Measurements from ENCODE around the gene SLC9A6. TPM values are rescaled to one million over a fixed set of nuclear protein-coding genes. Genes with fewer than 3 reads are reported as not detected.
"Not testable (repeated sequence)": the region's sequence is repeated elsewhere in the genome, so short reads cannot be mapped to it uniquely, and the experiment has no call there.

The SLC9A6 gene
- total RNA-seq, 1 experiment from 2014 or later = 23.9 TPM

DNA sequence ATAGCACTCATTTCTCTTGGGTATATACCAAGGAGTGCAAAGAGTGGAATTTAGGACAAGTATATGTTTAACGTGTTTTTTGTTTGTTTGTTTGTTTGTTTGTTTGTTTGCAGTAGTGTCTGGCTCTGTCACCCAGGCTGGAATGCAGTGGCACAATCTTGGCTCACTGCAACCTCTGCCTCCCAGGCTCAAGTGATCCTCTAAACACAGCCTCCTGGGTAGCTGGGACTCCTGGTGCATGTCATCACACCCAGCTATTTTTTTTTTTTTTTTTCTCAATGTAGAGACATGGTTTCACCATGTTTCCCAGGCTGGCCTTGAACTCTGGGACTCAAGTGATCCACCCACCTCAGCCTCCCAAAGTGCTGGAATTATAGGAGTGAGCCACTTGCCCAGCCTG lies 50.4 kb downstream of the SLC9A6 start:
- no peak for DNase-seq (ENCODE audit: low read depth in 1 of 2, low spot score in 2 of 2)
- Histone ChIP-seq H3K27me3 (replicated peaks) (no peaks in the 10 kb centered on the region), H3K4me3 (no peak overlapping the region), H3K4me1 (replicated peaks) (peaks cover 16% of the 10 kb centered on the region), H3K9me3 (replicated peaks) (no peaks in the 10 kb centered on the region), H3K27ac (no peak overlapping the region), H3K36me3 (no peaks in the 10 kb centered on the region)

DNA sequence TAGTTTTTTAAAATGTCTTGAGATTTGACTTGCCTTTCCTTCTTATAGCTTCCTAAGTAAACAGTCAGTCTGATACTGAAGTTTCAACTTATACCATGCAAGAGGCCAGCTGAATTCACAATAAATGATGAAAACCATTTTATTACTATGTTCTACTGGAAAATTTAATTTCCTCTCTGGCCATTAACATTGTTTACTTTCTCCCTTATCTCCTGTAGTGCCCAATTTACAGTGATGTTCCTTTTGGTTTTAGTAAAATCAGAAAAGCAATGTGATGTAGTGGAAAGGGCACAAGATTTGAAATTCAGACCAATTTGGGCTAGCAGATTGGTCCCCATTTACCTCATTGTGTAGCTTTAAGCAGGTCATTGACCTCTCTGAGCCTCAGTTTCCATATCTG lies 54.2 kb downstream of the SLC9A6 start:
- H3K27me3 ChIP-seq (replicated peaks) = no peaks in the 10 kb centered on the region
- no peak for DNase-seq (ENCODE audit: low read depth in 1 of 2, low spot score in 2 of 2)
- H3K27ac ChIP-seq = no peak overlapping the region
- no peaks in the 10 kb centered on the region for H3K36me3 ChIP-seq
- no peaks in the 10 kb centered on the region for H3K9me3 ChIP-seq (replicated peaks)
- H3K4me3 ChIP-seq = no peak overlapping the region
- peaks cover 10% of the 10 kb centered on the region; the same call in 1 of the 2 replicates for H3K4me1 ChIP-seq (replicated peaks)

DNA sequence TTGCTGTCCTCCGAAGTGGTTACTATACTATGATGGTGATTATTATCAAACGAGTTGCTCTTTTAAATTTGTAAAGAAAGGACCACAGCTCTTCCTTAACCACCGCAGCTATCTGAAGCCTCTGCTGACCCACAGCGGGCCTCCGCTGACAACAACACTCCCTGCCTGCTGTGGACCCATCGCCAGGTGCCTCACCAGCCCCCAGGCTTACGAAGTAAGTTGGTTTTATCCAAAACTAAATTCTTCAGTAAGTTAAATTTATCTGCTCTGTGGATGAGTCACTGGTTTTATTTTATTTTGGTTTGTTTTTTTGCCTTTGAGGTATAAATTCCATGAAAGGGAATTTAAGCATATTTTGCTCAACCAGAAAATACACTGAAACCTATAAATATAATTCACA lies 54.7 kb downstream of the SLC9A6 start:
- no peak overlapping the region for H3K27ac ChIP-seq

DNA sequence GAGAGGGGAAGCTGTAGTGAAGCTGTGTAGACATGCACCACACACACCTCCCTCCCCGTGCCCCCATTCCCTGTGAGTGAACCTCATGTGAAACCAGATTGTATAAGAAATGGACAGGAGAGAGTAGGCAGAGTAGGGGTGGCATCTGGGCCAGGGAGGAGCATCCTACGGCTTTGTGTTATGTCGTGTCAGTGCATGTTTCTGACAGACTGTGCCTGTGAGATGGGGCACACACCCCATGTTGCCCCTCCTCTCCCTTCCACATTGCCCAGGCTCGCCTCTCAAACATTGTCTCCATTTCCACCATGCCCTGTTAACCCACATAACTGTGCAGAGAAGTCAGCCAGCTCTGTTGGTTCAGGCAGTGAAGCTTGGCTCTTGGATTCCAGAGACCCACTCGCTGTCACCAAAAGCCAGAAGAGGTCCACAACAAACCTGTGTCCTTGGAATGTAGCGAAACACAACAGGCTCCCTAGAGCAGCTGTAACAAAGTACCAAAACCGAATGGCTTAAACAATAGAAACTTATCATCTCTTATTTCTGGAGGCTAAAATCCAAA lies 56.1 kb downstream of the SLC9A6 start:
- Histone ChIP-seq H3K4me3 (no peak overlapping the region), H3K4me1 (replicated peaks) (peaks cover 10% of the 10 kb centered on the region; the same call in 1 of the 2 replicates), H3K36me3 (no peaks in the 10 kb centered on the region), H3K27ac (no peak overlapping the region), H3K27me3 (replicated peaks) (no peaks in the 10 kb centered on the region), H3K9me3 (replicated peaks) (no peaks in the 10 kb centered on the region)
- DNase-seq (ENCODE audit: low read depth in 1 of 2, low spot score in 2 of 2) = no peak

More for the DNA sequence above, 54.7 kb downstream of the SLC9A6 start:
- Histone ChIP-seq H3K27me3 (replicated peaks) (no peaks in the 10 kb centered on the region), H3K36me3 (no peaks in the 10 kb centered on the region), H3K4me3 (no peak overlapping the region), H3K4me1 (replicated peaks) (peaks cover 10% of the 10 kb centered on the region; the same call in 1 of the 2 replicates), H3K9me3 (replicated peaks) (no peaks in the 10 kb centered on the region)
- DNase-seq (ENCODE audit: low read depth in 1 of 2, low spot score in 2 of 2) = no peak

DNA sequence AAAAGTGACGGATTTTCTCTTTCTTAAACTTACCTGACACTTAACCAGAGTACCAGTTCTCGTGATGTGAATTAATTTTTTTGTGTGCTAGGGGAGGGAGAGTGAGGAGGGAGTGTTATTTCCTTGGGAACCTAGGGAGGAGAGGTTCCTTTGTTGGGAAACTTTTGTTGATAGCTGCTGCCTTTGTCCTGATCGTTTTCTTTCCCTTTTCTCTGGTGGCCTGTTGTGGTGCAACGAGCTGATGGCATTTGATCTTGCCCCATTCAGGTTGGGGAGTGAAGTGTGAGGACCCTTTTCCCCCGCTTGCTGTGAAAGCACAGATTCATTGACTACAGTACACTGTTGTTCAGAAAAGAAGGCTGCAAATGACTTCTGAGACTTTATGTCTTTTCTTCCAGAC lies 59.8 kb downstream of the SLC9A6 start:
- DNase-seq (ENCODE audit: low read depth in 1 of 2, low spot score in 2 of 2) = no peak
- H3K36me3 ChIP-seq = no peaks in the 10 kb centered on the region
- H3K27me3 ChIP-seq (replicated peaks) = no peaks in the 10 kb centered on the region
- H3K4me1 ChIP-seq (replicated peaks) = peaks cover 4% of the 10 kb centered on the region; the same call in 1 of the 2 replicates
- H3K9me3 ChIP-seq (replicated peaks) = no peaks in the 10 kb centered on the region
- no peak overlapping the region for H3K27ac ChIP-seq
- H3K4me3 ChIP-seq = no peak overlapping the region

DNA sequence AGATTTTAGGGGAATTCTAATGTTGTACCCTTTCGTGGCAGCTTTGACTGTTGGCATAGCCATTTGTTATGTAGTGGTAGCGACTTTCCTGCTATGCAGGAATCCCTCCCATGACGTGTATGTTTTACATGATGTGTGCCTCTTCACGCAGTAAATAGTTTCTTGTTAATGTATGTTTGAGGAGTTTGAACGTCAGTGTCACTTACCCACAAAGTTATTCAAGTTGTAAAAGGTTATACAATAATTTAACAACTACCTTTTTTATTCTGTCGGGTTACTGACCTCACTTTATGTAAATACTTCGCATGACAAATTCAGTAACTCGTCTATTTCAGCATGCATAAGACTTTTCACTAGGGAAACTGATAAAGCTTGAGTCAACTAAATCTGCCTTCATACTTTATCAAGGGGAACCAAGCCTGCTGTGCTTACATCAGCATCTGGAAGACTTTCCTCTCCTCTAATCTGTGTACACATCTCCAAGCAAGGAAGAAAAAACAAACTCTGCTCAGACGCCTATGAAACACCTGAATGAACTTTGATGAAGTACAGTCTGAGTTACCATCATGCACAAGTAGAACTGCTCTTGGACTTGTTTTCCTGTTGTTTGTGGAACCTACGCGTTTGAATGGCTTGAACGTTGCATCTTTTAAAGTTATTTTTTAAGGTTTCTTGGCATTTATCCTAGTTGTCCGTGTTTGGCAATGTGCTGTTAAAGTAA lies 61.2 kb downstream of the SLC9A6 start:
- no peak for DNase-seq (ENCODE audit: low read depth in 1 of 2, low spot score in 2 of 2)
- Histone ChIP-seq H3K27ac (no peak overlapping the region), H3K27me3 (replicated peaks) (no peaks in the 10 kb centered on the region), H3K4me1 (replicated peaks) (no peaks in the 10 kb centered on the region), H3K9me3 (replicated peaks) (no peaks in the 10 kb centered on the region), H3K4me3 (no peak overlapping the region), H3K36me3 (no peaks in the 10 kb centered on the region)

DNA sequence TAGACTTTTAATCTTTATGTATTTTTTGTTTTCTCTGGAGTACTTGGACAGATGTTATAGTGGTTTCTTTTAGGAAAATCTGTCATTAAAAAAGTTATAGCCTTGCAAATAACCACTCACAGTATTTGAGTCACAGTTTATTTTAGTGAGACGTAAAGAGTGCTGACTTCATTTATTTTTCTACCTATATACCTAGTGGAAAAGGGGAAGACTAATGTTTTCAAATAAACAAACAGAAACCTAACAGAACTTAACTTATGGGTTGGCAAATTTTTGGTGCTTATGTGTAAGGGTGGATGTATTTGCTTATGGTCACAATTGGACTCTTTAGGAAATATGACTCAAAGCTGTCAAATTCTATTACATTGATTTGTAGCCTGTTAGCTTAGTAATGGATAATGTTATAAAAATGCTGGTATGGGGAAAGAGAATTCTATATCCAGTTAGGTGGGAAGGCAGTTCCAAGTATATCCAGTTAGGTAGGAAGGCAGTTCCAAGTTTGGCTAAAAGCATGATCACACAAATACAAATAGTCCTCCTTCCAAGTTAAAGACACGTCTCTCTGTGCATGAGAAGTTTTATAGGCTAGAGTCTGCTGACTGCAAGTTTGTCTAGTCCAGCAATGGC lies 61.9 kb downstream of the SLC9A6 start:
- Histone ChIP-seq H3K4me1 (replicated peaks) (no peaks in the 10 kb centered on the region), H3K27ac (no peak overlapping the region), H3K9me3 (replicated peaks) (no peaks in the 10 kb centered on the region), H3K4me3 (no peak overlapping the region), H3K27me3 (replicated peaks) (no peaks in the 10 kb centered on the region), H3K36me3 (no peaks in the 10 kb centered on the region)
- no peak for DNase-seq (ENCODE audit: low read depth in 1 of 2, low spot score in 2 of 2)

DNA sequence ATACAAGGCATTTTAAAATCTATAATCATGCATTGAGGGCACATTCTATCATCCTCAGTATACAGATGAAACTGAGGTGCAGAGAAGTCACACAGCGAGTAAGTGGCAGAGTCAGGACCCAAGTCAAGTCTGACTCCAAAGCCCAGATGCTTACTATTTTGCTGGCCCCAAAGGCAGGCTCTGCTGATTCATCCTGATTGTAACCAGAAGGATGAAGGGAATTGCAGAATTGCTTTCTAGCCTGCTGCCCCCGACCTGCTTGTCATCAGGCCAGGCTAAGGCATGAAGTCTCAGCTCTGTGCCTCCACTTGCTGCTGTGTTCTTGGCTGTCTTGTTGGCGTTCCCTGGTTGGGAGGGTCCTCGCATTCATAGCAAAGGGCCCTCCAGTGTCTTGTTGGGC lies 62.7 kb downstream of the SLC9A6 start:
- no peak for DNase-seq (ENCODE audit: low read depth in 1 of 2, low spot score in 2 of 2)
- no peaks in the 10 kb centered on the region for H3K4me1 ChIP-seq (replicated peaks)
- H3K36me3 ChIP-seq = no peaks in the 10 kb centered on the region
- no peak overlapping the region for H3K27ac ChIP-seq
- no peaks in the 10 kb centered on the region for H3K9me3 ChIP-seq (replicated peaks)
- H3K4me3 ChIP-seq = no peak overlapping the region
- no peaks in the 10 kb centered on the region for H3K27me3 ChIP-seq (replicated peaks)

DNA sequence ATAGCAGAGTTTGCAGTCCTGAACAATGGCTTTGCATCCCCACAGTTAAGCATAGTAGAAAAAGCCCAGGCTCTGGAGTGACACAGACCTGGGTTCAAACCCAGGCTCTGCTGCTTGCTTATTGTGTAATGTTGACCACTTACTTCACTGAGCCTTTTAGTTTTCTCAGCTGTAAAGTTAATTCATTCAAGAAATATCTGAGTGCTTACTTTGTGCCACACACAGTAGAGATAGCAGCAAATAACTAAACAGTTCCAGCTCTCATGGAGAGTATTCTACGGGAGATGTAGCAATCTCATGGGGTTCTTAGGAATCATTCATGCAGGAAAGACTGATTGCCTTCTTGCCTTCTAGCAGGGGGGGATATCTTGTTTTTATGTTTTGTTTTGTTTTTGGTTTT lies 63.2 kb downstream of the SLC9A6 start:
- Histone ChIP-seq H3K4me3 (no peak overlapping the region), H3K27ac (no peak overlapping the region), H3K9me3 (replicated peaks) (no peaks in the 10 kb centered on the region), H3K4me1 (replicated peaks) (no peaks in the 10 kb centered on the region), H3K36me3 (no peaks in the 10 kb centered on the region), H3K27me3 (replicated peaks) (no peaks in the 10 kb centered on the region)
- DNase-seq (ENCODE audit: low read depth in 1 of 2, low spot score in 2 of 2) = no peak

DNA sequence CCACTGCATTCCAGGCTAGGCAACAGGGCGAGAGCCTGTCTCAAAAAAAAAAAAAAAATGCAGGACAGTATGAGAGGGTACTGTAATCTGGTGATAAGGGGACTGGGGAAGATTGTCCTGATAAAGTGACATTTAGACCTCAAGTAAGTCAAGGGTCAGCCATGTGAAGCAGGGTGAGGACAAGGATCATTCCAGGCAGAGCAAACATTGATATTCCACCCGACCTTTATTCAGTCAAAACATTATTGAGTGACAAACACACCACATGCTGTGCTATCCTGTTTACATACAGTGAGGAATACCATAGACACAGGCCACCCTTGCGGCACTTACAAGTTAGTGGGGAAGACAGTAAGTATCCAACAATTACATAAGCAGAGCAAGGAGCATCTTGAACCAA lies 64.4 kb downstream of the SLC9A6 start:
- Histone ChIP-seq H3K9me3 (replicated peaks) (no peaks in the 10 kb centered on the region), H3K27me3 (replicated peaks) (no peaks in the 10 kb centered on the region), H3K4me1 (replicated peaks) (no peaks in the 10 kb centered on the region), H3K4me3 (no peak overlapping the region), H3K27ac (no peak overlapping the region), H3K36me3 (no peaks in the 10 kb centered on the region)
- no peak for DNase-seq (ENCODE audit: low read depth in 1 of 2, low spot score in 2 of 2)

DNA sequence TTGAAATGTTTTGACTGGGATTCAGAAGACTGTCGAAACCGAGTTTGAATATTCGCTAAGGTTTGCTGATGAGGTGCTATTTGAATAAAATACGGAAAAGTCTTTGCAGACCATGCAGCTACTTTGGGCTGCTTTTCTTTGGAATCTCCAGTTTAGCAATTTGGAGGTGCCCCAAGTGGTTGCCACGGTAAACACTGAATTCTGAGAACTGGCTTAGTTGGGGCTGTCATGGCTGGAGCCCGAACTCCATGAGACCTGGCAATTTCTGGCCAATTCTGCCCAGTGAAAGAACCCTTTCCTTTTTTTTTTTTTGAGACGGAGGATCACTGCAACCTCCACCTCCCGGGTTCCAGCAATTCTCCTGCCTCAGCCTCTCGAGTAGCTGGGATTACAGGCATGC lies 65.6 kb downstream of the SLC9A6 start:
- not testable (repeated sequence) for H3K9me3 ChIP-seq (replicated peaks); DNase-seq (ENCODE audit: low read depth in 1 of 2, low spot score in 2 of 2); H3K27me3 ChIP-seq (replicated peaks); H3K27ac ChIP-seq; H3K36me3 ChIP-seq; H3K4me1 ChIP-seq (replicated peaks); H3K4me3 ChIP-seq

DNA sequence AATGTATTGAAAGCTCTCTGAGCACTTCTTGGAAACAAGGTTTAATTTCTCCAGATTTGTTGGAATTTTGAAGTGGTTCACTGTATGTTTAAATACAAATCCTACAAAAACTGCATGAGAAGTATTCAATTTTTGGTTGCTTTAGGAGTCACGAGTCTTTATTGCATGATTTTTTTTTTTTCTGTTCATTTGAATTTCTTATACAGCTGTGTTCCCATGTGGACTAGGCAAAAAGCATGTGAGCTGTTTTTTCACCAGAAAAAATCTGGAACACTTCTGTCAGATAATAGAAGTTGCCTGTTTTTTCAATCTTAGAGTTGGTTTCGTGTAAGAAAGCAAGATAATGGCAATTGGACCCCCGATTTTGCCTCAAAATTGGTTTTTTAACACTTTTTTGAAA lies 66.4 kb downstream of the SLC9A6 start:
- no peaks in the 10 kb centered on the region for H3K27me3 ChIP-seq (replicated peaks)
- DNase-seq (ENCODE audit: low read depth in 1 of 2, low spot score in 2 of 2) = no peak

DNA sequence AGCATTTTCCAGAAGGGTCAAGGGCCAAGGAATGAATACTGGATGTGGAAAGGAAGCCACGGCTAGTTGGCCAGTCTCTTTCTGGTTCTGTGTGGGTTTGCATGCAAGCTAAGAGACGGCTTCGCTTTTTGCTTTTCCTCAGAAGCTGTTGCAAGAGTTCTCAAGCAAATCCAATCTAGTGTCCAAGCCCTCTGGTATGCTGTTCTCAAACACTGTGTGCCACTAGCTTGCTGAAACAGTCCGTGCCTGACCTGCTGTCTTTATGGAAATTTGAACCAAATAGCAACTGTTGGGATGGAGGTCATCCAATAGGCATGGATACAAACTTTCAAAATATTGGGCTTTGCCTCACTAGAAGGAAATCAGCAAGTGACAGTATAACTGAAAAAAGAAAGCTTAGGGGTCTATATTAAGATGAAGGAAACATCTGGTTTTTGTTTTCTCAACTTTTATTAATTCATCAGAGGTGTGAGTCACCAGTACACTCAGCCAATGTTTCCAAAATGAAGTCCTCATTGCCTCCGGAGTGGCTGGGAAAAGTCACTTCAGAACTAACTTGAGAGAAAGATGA lies 70.5 kb downstream of the SLC9A6 start:
- no peak overlapping the region for H3K4me3 ChIP-seq
- peaks cover 11% of the 10 kb centered on the region for H3K4me1 ChIP-seq (replicated peaks)
- no peaks in the 10 kb centered on the region for H3K27me3 ChIP-seq (replicated peaks)
- H3K36me3 ChIP-seq = no peaks in the 10 kb centered on the region
- DNase-seq (ENCODE audit: low read depth in 1 of 2, low spot score in 2 of 2) = peak in 1 of 2 experiments; percentile 36
- H3K9me3 ChIP-seq (replicated peaks) = no peaks in the 10 kb centered on the region
- no peak overlapping the region for H3K27ac ChIP-seq

More for the DNA sequence above, 66.4 kb downstream of the SLC9A6 start:
- Histone ChIP-seq H3K27ac (no peak overlapping the region), H3K4me3 (no peak overlapping the region), H3K9me3 (replicated peaks) (no peaks in the 10 kb centered on the region), H3K4me1 (replicated peaks) (peaks cover 11% of the 10 kb centered on the region), H3K36me3 (no peaks in the 10 kb centered on the region)

DNA sequence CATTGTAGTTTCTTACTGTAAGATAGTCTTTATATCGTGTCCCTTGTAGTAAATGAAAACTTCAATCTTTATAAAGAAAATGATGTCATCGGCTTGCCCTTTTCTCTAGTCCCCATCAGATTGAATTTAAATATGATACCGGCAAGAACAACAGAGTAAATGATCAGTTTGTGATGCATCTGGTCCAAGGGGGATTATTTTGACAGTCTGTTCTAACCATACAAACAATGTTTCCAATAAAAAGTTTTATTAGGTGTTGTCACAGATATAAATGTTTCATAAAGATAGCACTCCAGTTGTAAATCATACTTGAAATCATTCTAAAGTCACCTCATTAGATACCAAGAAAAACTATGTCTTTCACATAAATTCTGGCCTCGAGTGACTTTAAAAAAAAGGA lies 72.3 kb downstream of the SLC9A6 start:
- no peak overlapping the region for H3K4me3 ChIP-seq
- H3K9me3 ChIP-seq (replicated peaks) = no peaks in the 10 kb centered on the region
- peaks cover 11% of the 10 kb centered on the region for H3K4me1 ChIP-seq (replicated peaks)
- H3K36me3 ChIP-seq = no peaks in the 10 kb centered on the region
- no peak for DNase-seq (ENCODE audit: low read depth in 1 of 2, low spot score in 2 of 2)
- H3K27ac ChIP-seq = no peak overlapping the region
- H3K27me3 ChIP-seq (replicated peaks) = no peaks in the 10 kb centered on the region
